SU-DHL-6 (cell line): ENCODE data around the gene PRKCD.

ENCODE experiments used
- CTCF ChIP-seq: fragments of 200-600 bp; sonication (generic); IDR thresholded peaks from one replicate; pipeline ENCODE4 v1.5.1; 2017; ENCODE audit warnings: antibody characterized with exemption, mild to moderate bottlenecking, low read length, moderate library complexity; ENCODE audit not compliant: insufficient read depth, poor library complexity, severe bottlenecking
- EZH2phosphoT487 ChIP-seq: fragments of 200-600 bp; sonication (generic), shearing (Covaris generic); conservative IDR thresholded peaks from 2 replicates; pipeline ENCODE4 v1.6.1; 2018; ENCODE audit warnings: mild to moderate bottlenecking, antibody characterized with exemption, low read length, moderate library complexity, mixed read lengths

- TF ChIP-seq CTCF (no peak), EZH2phosphoT487 (no peak)
These were observed 30.6 kb upstream of the PRKCD start, which contains the start of gene RFT1 for GRCh38 chr3:53130179-53131061.
